Measurements from ENCODE around the gene ZEB2. TPM values are rescaled to one million over a fixed set of nuclear protein-coding genes. Genes with fewer than 3 reads are reported as not detected.

The ZEB2 gene
- total RNA-seq, 4 donors from 2014 or later: 168 to 344 (median 251) TPM

- TF ChIP-seq CTCF (IDR thresholded peaks at IDR 0.05): no peak
- DNase-seq (ENCODE audit: low spot score) (no peak), ATAC-seq (ENCODE audit: low FRiP score) (no peak)
Observed at GRCh38 chr2:144341538-144341937, 178.4 kb downstream of the ZEB2 start.

GRCh38 chr2:144339048-144339447 is 180.9 kb downstream of the ZEB2 start:
- DNase-seq (ENCODE audit: low spot score) (no peak), ATAC-seq (ENCODE audit: low FRiP score) (no peak)
- no peak for TF ChIP-seq CTCF (IDR thresholded peaks at IDR 0.05)

GRCh38 chr2:144334551-144334950 is 185.4 kb downstream of the ZEB2 start:
- TF ChIP-seq CTCF (IDR thresholded peaks at IDR 0.05): no peak
- ATAC-seq (ENCODE audit: low FRiP score) (no peak), DNase-seq (ENCODE audit: low spot score) (no peak)

Small RNA genes lying within 50 kb of the gene (small RNA-seq; reads per million reads assigned to genes)
- gene RF01987: not detected

All from omental fat pad (tissue), 4 donors.